ENCODE data around the gene CUL1.

- TF ChIP-seq CTCF (IDR thresholded peaks at IDR 0.05; ENCODE audit: low read depth, low read length, poor library complexity, severe bottlenecking) = no peak
- no peak for TF ChIP-seq EZH2phosphoT487 (IDR thresholded peaks at IDR 0.05; ENCODE audit: borderline replicate concordance, low read length)
Observed at GRCh38 chr7:148828965-148829364, 130.3 kb downstream of the CUL1 start.
